DMS114 treated with DMSO at 0.1 percent for 48 hours (cell line): ENCODE results near the gene S100A1.
"Not testable (repeated sequence)": the region's sequence is repeated elsewhere in the genome, so short reads cannot be mapped to it uniquely, and the experiment has no call there.

ENCODE experiments used
- DNase-seq: peaks from one replicate; lab custom pipeline; 2025; ENCODE audit not compliant: unreplicated experiment; lab: John Stamatoyannopoulos, UW

The S100A1 gene

DNA sequence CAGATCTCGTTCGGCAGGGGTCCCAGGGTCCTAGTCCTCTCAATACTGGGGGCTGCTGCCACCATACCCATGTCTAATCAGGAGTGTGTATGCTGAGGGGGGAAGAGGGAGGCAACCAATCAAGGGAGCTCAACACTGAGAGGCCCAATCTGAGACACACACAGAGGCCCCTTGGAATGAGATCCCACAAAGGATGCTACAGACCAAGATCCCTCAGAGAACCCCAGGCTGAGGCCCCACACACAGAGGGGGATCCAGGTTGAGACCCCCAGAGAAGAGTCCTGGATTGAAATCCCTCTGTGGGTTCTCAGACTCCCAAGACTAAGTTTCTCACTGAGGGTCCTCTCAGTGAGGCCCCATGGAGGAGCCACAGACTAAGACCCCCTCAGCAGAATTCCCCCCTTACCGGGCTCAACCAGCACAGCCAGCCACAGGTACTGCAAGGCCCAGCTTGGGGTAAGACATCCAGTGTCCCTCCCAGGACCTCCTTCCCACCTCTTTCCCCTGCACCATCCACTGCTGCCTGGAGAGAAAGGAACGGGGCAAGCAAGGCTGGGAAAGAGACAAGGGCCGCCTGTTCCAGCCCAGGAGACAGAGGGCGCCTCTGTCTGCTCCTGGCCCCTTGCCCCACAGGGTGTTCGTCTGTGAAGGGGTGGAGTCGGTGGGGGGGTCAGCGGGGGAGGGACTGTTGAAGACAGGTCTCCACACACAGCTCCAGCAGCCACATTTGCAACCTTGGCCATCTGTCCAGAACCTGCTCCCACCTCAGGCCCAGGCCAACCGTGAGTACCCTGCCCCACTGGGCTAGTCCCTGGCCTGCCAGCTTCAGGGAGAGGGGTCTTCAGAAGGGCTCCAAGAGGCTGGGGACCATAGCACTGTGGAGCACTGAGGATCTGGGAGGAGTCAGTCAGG is at the start of gene S100A1:
Gene S100A1, plus strand, starts transcription at position 720 of the 912 bp plus-strand sequence. CDS start 2,088 bp downstream, outside the sequence.
- DNase-seq: no peak

DNA sequence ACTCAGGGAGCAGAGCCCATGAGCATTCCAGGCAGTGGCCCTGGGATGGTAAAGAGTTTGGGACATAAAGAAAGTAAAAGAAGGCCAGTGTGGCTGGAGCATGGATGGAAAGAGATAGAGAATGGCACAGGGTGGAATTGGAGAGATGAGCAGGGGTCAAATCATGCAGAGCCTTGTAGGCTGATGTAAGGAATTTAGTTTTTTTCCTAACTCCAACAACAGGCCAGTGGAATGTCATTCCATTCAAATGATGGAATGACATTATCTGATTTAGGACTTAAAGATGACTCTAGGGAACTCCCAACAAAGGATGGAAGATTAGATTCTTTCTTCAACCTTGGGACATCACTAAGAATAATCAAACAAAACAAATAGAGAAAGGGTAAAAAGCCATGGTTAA is 49.7 kb upstream of the S100A1 start:
- DNase-seq: no peak

DNA sequence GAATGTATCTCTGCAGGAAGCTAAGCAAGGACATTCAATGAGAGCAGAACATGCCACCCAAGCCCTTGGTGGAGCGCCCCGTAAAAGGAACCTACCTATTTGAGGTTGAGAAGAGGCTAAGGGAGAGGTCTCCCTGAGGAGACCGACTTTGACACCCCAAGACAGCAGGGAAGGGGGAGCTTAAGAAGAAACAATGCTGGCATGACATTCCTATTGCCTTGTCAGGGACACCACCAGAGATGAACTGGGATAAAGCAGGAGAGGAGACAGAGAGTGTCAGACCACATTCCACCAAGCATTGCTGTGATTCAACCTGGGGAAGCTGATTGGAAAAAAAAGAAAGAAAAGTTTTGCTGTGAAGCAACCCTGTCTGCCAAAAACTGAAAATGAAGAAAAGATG is 49.3 kb upstream of the S100A1 start:
- DNase-seq: no peak

DNA sequence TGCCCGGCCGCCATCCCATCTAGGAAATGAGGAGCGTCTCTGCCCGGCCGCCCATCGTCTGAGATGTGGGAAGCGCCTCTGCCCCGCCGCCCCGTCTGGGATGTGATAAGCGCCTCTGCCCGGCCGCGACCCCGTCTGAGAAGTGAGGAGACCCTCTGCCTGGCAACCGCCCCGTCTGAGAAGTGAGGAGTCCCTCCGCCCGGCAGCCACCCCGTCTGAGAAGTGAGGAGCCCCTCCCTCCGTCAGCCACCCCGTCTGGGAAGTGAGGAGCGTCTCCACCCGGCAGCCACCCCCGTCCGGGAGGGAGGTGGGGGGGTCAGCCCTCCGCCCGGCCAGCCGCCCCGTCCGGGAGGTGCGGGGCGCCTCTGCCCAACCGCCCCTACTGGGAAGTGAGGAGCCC is 45.4 kb upstream of the S100A1 start:
- not testable (repeated sequence) for DNase-seq

DNA sequence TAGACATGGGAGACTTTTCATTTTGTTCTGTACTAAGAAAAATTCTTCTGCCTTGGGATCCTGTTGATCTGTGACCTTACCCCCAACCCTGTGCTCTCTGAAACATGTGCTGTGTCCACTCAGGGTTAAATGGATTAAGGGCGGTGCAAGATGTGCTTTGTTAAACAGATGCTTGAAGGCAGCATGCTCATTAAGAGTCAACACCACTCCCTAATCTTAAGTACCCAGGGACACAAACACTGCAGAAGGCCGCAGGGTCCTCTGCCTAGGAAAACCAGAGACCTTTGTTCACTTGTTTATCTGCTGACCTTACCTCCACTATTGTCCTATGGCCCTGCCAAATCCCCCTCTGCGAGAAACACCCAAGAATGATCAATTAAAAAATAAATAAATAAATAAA is 44.7 kb upstream of the S100A1 start:
- DNase-seq: not testable (repeated sequence)

DNA sequence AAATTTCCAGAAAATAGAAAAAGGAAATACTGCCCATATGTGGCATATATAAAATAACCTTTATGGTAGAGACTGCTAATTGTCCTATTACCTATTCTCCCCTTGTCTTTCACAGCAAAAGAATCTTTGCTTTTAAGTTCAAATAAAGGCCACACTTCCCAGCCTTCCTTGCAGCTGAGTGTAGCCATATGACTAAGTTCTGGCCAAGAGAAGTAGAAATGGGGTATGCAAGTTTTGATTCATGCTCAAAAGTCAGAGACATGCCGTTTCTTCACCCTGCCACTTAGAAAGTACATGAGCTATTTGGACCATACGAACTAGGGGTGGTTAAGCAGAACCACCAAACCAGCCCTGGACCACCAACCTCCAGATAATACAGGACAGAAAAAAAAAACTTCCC is 44.3 kb upstream of the S100A1 start:
- no peak for DNase-seq

DNA sequence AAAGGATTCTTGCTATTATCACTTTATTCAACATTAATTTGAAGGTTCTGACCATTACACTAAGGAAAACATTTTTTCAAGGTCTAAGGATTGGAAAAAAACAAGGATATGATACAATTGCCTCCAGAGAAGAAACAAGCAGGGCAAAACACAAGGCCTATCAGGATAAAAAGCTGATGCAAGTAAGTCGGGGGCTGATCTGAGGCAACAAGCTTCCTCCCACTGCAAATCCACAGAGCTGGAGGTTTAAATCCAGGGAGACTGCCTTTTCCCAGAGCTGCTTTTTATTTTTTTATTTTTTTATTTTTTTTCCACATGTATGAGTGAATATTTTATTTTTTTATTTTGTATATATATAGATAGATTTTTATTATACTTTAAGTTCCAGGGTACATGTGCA is 43.2 kb upstream of the S100A1 start:
- DNase-seq: no peak

DNA sequence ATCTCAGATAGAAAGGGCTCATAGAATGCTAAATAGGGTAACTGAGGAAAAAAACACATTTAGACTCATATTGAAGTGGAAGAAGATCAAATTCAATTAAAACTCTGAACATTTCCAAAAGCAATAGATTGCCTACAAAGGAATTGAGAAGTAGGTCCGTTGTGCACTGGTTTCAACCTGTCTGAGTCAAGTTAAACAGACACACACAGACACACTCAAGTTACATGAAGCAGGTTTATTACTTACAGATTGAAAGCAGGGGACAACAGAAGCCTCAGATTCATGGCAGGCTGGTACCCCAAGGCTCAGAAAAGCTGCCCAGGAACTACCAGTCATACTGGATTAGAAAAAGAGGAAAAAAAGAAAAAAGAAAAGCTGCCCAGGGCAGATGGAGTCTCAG is 41.9 kb upstream of the S100A1 start:
- DNase-seq: no peak

DNA sequence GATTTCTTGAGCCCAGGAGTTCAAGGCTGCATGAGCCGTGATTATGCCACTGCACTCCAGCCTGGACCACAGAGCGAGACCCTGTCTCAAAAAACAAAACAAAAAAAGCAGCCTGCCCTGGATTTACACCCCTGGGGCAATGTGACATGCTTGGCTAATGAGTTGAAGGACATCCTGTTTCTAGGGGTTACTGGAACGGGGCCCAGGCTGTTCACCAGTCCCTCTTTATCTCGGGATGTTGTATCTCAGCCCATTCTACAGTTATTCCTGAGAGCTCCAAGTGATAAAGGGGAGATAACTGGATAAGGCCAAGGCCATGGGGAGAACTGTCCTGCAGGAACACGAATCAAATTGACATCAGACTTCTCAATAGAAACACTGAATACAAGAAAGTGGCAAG is 40.9 kb upstream of the S100A1 start:
- no peak for DNase-seq

DNA sequence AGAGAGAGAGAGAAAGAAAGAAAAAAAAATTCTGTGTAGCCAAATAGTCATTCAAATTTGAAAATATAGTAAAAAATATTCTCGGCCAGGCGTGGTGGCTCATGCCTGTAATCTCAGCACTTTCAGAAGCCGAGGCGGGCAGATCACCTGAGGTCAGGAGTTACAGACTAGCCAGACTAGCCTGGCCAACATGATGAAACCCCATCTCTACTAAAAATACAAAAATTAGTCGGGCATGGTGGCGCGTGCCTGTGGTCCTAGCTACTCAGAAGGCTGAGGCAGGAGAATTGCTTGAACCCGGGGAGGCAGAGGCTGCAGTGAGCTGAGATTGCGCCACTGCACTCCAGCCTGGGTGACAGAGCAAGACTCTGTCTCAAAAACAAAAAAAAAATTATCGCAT is 40.2 kb upstream of the S100A1 start:
- DNase-seq: not testable (repeated sequence)

DNA sequence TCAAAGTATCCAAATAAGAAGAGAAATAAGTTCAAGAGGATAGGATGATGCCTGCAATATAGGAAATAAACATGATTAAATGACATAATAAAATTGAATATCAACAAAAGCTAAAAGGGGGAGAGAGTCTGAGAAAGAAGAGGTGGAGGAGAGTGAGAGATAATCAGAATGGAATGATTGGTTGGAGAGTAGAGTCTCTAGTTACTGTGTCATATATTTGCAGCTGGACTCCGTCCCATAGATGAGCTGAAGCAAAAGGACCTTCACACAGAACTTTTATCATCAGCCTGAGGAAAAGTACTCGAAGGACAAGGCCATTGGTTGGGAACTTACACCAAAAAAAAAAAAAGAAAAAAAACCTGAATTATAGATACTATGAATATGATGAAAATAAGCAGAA is 39.8 kb upstream of the S100A1 start:
- DNase-seq: no peak

DNA sequence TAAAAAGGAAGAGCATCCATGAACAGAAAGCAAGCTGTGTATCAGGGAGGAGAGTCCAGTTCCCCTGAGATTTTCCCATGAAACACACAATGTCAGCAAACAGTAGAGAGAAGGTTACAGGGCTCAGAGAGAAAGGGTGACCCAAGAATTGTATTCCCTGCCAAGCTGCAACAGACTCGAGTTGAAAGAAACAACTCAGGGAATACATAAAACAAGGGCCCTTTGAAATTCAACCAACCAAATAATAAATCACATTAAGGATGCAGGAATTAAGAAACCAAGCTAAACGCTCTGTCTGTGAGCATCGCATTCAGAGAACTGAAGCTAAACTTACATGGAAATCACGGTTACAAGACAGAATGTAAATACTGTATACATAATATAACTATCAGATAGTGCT is 35.5 kb upstream of the S100A1 start:
- no peak for DNase-seq

DNA sequence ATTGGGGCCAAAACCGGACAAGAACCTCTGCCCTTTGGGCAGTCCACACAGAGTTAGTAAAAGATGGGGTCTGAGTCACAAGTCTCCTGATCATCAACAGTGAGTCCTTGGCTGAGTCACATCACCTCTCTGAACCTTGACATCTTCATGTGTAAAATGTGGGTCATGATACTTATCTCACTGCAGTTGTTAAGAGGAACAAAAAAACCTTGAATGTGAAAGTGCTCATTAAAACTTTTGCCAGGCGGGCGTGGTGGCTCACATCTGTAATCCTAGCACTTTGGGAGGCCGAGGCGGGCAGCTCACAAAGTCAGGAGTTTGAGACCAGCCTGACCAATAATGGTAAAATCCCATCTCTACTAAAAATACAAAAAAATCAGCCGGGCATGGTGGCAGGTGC is 31.0 kb upstream of the S100A1 start:
- no peak for DNase-seq

DNA sequence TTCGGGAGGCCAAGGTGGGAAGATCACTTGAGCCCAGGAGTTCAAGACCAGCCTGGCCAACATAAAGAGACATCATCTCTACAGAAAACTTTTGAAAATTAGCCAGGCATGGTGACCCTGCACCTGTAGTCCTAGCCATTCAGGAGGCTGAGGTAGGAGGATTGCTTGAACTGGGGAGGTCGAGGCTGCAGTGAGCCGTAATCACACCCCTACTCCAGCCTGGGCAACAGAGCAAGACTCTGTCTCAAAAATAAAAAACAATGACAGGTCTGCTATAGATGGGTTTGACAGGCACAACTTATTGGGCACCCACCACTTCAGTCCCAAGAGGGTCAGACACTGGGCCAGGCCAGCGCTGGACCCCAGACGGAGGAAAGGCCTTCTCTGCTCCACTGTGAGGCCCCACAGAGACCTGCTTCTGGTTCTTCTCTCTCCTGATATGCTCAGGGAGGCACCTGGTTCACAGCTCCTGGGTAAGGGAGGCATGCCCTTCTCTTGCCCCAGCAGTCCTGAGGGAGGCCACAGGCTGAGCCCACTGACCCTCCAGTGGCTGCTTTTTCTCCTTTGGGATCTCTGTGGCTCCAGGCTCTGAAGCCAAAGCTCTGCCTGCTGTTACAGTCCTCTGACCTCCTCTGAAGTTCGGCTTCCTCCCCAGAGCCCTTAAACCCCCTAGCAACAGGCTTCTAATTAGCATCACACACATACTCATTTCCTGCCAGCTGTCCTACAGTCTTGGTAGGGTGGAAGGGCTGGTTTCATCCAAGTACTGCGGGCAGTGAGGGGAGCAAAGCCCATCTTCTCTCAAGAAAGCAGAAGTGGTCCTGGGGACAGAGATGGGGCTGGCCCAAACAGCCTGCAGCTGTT is 29.7 kb upstream of the S100A1 start:
- no peak for DNase-seq

DNA sequence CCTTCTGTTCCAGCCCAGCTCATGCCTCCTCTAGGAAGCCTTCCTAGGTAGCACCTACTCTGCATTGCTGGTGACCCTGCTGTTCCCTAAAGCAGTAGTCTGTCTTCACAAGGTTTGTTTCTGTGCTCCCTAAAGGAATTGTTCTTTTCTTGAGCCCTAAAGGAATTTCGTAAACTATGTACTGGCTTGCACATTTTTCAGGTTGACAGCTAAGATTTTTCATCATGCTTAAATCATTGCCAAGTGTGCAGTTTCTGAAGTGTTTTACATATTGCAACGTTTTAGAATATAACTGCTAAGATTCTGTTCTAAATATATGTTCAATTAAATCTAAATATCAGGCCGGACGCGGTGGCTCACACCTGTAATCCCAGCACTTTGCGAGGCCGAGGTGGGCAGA is 28.4 kb upstream of the S100A1 start:
- DNase-seq: no peak

DNA sequence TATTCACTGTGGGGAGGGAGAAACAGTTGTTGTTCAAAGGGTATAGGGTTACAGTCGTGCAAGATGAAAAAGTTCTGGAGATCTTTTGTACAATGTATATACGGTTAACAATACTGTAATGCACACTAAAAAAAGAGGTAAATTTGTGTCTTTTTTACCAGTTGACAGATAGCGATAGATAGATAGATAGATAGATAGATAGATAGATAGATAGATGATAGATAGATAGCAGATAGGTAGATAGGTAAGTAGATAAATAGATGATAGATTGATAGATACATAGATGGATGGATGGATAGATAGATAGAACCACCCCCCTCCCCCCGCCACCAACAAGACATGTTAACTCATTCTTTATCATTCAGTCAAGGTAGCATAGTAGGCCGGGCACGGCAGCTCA is 25.5 kb upstream of the S100A1 start:
- no peak for DNase-seq

DNA sequence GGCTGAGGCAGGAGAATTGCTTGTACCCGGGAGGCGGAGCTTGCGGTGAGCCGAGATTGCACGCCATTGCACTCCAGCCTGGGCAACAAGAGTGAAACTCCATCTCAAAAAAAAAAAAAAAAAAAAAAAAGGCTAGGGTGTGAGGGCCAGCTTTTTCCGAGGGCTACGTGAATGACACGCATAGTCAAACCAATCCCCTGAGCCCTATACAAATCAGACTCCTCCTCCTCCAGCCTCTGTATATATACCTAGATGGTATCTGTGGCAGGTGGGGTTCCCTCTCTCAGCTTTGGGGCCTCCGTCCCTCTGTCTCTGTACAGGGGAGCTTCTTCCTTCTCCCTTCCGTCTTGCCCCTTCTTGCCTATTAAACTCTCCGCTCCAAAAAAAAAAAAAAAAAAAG is 22.0 kb upstream of the S100A1 start:
- DNase-seq: no peak

DNA sequence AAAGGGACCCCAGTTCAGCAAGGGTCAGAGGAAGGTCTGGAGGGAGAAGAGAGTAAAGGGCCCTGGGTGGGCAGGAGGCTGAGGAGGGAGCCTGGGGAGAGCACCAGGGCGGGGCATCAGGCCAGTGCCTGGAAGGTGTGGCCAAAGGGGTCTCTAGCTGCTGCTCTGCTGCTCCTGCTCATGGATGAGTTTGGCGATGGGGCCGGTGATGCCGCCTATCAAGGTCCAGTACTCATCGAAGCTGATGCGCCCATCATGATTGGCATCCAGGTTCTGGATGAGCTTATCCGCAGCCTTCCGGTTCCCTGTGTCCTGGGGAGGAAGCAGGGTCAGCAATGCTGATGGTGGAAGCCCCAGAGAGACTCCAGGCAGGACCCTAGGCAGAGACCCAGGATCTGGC is 20.9 kb upstream of the S100A1 start:
- no peak for DNase-seq

DNA sequence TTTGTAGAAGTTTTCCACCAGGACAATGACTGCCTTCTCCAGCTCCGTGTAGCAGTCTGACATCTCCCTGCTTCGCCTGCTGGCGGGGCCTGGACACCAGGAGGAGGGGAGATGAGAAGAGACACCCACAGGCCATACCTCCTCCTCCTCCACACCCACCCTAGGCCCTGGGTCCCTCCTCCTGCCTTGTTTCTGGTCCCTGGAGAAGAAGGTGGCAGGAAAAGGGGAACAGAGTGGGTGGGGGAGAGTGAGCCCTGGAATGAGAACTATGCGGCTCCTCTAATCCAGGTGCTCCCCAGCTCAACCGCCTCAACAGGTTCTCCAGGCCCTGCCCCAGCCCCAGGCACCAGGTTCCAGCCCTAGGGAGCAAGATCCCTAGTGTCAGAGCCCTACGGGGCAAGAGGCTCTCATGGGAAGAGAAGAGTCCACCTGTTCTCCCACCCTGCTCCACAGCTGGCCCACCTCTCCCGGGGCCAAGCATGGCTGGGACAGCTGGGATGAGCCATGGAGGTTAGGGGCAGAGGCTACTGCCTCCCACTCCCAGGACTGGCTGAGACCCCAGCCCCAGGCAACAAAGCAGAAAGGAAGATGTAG is 20.0 kb upstream of the S100A1 start:
- DNase-seq: no peak

DNA sequence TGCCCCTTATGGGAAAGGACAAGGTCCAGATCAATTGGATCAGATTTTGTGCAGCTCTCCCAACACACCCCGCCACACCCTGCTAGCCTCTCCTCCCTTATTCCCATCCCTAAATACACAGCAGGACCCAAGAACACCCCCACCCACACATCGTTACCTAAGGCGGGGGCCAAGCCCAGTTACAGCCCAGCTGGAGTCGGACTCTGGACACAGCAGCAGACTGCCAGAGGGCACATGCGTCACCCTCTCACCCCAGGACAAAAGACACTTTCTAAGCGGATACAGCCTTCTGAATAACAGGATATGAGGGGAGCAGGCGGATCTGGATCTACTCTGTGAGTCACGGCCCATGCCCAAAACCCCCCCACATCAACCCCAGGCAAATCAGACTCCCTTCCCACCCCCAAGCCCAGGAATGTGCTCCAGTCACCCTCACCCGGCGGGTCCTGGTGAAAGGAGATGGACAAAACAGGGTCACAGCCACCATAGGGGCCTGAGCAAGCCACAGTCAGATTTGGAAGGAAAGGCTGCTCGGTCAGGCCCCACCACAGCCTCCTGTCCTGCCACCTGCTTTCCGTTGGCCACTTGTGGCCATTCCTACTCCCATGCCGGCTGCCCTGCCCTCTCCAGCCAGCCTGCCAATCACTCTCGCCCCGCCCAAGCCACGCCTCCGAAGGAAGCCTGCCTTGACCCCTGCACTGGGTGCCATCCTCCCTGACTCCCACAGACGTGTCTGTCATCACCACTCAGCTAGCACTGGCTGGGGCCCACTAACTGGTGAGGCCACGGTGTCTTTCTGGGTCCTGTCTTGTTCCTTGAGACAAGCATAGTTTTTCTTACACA is 19.3 kb upstream of the S100A1 start:
- no peak for DNase-seq

DNA sequence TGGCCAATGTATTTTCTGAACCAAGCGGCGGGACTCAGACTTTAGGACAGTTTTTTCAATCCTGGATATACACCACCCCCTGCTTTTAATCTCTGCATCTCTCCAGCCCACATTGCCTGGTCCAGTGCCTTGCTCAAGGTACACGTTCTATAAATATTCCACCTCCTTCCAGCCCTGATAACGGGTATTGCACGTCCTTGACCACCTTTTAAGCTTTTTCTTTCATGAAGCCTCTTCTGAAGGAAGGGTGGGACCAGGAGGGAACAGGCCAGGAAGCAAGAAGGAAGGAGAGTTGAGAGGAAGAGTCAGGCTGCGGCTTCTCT is 18.7 kb upstream of the S100A1 start:
- DNase-seq: no peak
